ENCODE results near the gene ARHGAP6.

The ARHGAP6 gene

DNA sequence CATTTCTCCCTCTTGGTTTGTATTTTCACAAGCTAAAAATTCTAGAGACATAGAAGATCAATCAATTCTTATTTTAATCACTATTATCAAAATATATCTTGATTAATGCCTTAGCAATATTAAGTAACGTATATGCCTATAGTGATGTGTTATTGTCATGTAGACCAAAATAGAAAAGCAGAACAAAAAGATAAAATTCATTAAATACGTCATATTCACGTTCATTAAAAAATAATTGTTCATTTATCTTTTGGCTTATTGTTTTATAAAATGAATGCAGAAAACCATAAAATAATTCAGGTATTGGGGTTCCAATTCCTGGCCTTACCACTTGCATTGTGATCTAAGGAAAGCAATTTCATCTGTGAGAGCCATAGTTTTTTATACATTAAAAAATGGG is 300.3 kb downstream of the ARHGAP6 start:
- TF ChIP-seq CREB1 (IDR thresholded peaks at IDR 0.05; ENCODE audit: low read depth) (no peak), NFIC (IDR thresholded peaks at IDR 0.05) (no peak), FOXM1 (IDR thresholded peaks at IDR 0.05; ENCODE audit: borderline replicate concordance, low read depth) (no peak), TEAD4 (IDR thresholded peaks at IDR 0.05) (no peak), RAD21 (IDR thresholded peaks at IDR 0.05; ENCODE audit: low read depth) (no peak), TAF1 (IDR thresholded peaks at IDR 0.05; ENCODE audit: low read depth) (no peak), CEBPB (IDR thresholded peaks at IDR 0.05) (no peak), USF1 (IDR thresholded peaks at IDR 0.05) (no peak), ZBTB7A (IDR thresholded peaks at IDR 0.05; ENCODE audit: low read depth) (no peak), EGR1 (IDR thresholded peaks at IDR 0.05) (no peak), EP300 (IDR thresholded peaks at IDR 0.05; ENCODE audit: borderline replicate concordance) (no peak), TCF12 (IDR thresholded peaks at IDR 0.05; ENCODE audit: low read depth) (no peak), YY1 (IDR thresholded peaks at IDR 0.05; ENCODE audit: low read depth) (no peak)
- TF ChIP-seq, protein P1, sequence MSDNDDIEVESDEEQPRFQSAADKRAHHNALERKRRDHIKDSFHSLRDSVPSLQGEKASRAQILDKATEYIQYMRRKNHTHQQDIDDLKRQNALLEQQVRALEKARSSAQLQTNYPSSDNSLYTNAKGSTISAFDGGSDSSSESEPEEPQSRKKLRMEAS (IDR thresholded peaks at IDR 0.05) = no peak
- TF ChIP-seq, protein P2, sequence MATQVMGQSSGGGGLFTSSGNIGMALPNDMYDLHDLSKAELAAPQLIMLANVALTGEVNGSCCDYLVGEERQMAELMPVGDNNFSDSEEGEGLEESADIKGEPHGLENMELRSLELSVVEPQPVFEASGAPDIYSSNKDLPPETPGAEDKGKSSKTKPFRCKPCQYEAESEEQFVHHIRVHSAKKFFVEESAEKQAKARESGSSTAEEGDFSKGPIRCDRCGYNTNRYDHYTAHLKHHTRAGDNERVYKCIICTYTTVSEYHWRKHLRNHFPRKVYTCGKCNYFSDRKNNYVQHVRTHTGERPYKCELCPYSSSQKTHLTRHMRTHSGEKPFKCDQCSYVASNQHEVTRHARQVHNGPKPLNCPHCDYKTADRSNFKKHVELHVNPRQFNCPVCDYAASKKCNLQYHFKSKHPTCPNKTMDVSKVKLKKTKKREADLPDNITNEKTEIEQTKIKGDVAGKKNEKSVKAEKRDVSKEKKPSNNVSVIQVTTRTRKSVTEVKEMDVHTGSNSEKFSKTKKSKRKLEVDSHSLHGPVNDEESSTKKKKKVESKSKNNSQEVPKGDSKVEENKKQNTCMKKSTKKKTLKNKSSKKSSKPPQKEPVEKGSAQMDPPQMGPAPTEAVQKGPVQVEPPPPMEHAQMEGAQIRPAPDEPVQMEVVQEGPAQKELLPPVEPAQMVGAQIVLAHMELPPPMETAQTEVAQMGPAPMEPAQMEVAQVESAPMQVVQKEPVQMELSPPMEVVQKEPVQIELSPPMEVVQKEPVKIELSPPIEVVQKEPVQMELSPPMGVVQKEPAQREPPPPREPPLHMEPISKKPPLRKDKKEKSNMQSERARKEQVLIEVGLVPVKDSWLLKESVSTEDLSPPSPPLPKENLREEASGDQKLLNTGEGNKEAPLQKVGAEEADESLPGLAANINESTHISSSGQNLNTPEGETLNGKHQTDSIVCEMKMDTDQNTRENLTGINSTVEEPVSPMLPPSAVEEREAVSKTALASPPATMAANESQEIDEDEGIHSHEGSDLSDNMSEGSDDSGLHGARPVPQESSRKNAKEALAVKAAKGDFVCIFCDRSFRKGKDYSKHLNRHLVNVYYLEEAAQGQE (IDR thresholded peaks at IDR 0.05; ENCODE audit: low read depth) = no peak

DNA sequence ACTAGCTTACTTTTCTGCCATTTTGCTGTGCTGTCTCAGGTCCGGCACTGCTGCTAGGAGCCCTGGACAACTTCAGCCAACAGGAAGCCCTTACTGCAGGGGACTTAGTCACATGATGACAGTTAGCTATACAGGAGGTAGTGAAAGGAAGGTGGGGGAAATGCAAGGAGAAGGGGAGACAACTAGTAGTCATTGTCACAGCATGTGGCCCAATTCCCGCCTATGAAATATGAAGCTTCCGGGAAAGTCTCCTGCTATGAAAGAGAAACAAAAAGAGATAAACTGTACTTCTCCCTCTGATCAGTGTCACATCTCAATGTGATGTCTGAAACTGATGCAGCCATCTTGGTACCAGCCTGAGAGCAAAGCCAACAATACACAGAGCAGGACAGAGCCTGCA is 300.9 kb downstream of the ARHGAP6 start:
- no peak for TF ChIP-seq FOXM1 (IDR thresholded peaks at IDR 0.05; ENCODE audit: borderline replicate concordance, low read depth)
- TF ChIP-seq ZBTB7A (IDR thresholded peaks at IDR 0.05; ENCODE audit: low read depth) = no peak
- TF ChIP-seq TEAD4 (IDR thresholded peaks at IDR 0.05) = no peak
- no peak for TF ChIP-seq NFIC (IDR thresholded peaks at IDR 0.05)
- TF ChIP-seq YY1 (IDR thresholded peaks at IDR 0.05; ENCODE audit: low read depth) = no peak
- TF ChIP-seq TCF12 (IDR thresholded peaks at IDR 0.05; ENCODE audit: low read depth) = no peak
- TF ChIP-seq USF1 (IDR thresholded peaks at IDR 0.05) = no peak
- no peak for TF ChIP-seq EGR1 (IDR thresholded peaks at IDR 0.05)

GRCh38 chrX:11363069-11363594 is 302.6 kb downstream of the ARHGAP6 start:
- TF ChIP-seq EGR1 (IDR thresholded peaks at IDR 0.05) (no peak), ZBTB7A (IDR thresholded peaks at IDR 0.05; ENCODE audit: low read depth) (no peak), TAF1 (IDR thresholded peaks at IDR 0.05; ENCODE audit: low read depth) (no peak), NFIC (IDR thresholded peaks at IDR 0.05) (no peak), FOXM1 (IDR thresholded peaks at IDR 0.05; ENCODE audit: borderline replicate concordance, low read depth) (no peak), CREB1 (IDR thresholded peaks at IDR 0.05; ENCODE audit: low read depth) (no peak), RAD21 (IDR thresholded peaks at IDR 0.05; ENCODE audit: low read depth) (no peak)
- TF ChIP-seq, protein P2 (IDR thresholded peaks at IDR 0.05; ENCODE audit: low read depth) = no peak

GRCh38 chrX:11355259-11355909 is 310.3 kb downstream of the ARHGAP6 start:
- TF ChIP-seq YY1 (IDR thresholded peaks at IDR 0.05; ENCODE audit: low read depth) = no peak

DNA sequence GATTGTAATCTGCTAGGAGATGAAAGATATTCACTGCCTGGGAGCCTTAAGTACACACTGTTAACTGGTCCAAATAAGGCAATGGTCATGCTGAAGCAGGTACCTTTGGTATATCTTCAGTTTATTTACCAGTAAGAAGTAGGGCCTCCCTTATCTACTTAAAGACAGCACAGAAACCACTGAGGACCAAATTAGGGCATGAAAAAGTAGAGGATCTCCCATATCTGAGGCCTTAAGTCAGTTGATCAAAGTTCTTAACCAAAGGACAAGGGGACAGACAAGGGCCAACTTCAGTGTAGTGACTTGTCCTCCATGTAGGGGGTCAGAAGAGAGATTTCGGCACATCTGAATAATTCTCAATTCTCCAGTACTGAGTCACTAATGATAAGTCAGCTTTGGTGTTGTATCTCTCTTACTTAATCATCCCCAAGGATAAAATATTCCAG is 313.4 kb downstream of the ARHGAP6 start:
- TF ChIP-seq NFIC (IDR thresholded peaks at IDR 0.05) = no peak

DNA sequence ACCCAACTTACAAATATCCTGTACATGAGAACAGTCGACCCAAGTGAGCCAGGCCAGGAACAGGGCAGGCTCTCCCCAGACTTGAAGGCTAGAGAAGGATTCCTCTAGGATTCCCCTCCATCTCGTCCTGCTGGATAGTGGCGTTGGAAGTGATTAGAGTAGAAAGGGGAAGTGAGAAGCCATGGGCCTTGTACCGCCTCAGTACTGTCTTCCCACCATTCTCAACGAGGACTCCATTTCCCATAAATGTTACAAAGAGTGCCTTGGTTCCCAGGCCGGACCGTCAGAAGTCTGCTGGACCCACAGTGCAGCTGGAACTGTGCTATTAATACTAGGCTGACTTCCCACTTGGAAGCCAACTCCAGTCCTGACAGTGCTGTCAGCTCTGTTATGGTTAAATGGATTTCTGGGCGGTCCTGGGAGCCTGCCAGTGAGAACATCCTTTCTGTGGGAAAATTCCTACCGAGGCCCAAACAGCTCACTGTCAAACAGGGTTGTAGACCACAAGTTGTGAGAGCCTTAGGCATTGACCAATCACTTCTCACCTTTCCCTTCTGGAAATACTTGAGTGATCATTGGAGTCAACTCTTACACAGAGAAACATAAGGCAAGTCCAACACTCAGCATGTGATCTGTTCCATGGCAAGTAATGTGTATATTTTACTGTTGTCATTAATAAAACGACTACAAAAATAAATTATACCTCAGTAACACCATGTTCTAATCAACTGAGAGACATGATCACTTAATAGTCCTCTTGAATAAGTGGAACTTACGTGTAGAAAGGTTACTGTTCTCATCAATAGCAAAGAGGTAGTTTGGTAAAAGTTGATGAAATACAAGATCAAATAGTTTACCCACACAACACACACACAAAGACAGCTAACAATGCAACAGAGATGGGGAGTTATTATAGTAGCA is 314.1 kb downstream of the ARHGAP6 start:
- no peak for TF ChIP-seq FOXM1 (IDR thresholded peaks at IDR 0.05; ENCODE audit: borderline replicate concordance, low read depth)
- TF ChIP-seq USF1 (IDR thresholded peaks at IDR 0.05) = no peak
